Smooth muscle cell (in vitro differentiated cells): ENCODE data around the gene RGS13. TPM values are rescaled to one million over a fixed set of nuclear protein-coding genes. Genes with fewer than 3 reads are reported as not detected.
A peak's percentile ranks its signal among the peaks of the same experiment; 100 is the strongest.

Experiments used
- DNase-seq: peaks from one replicate; lab custom pipeline; 2025; ENCODE audit not compliant: unreplicated experiment; lab: John Stamatoyannopoulos, UW
- H2AFZ ChIP-seq: fragments of 200-600 bp; sonication (generic); 2 replicates; pipeline ENCODE4 v1.6.0; 2016; ENCODE audit warnings: antibody characterized with exemption, low read depth, mild to moderate bottlenecking
- H3F3A ChIP-seq: fragments of 200-600 bp; sonication (generic); 2 replicates; pipeline ENCODE4 v1.6.0; 2017; ENCODE audit warnings: antibody characterized with exemption, low read depth
- H3K27ac ChIP-seq: fragments of 200-600 bp; sonication (generic); 2 replicates; pipeline ENCODE4 v1.5.1; 2016; ENCODE audit warnings: low read depth, mild to moderate bottlenecking
- H3K27me3 ChIP-seq: fragments of 200-600 bp; sonication (generic); 2 replicates; pipeline ENCODE4 v1.6.1; 2016; ENCODE audit warnings: low read depth, mild to moderate bottlenecking
- H3K36me3 ChIP-seq: fragments of 200-600 bp; sonication (generic); 2 replicates; pipeline ENCODE4 v1.5.1; 2016; ENCODE audit warnings: low read depth
- H3K4me1 ChIP-seq: fragments of 200-600 bp; sonication (generic); 2 replicates; pipeline ENCODE4 v1.5.1; 2016; ENCODE audit warnings: low read depth
- H3K4me2 ChIP-seq: fragments of 200-600 bp; sonication (generic); 2 replicates; pipeline ENCODE4 v1.6.0; 2016; ENCODE audit warnings: mild to moderate bottlenecking
- H3K4me3 ChIP-seq: fragments of 200-600 bp; sonication (generic); 2 replicates; pipeline ENCODE4 v1.5.1; 2016; ENCODE audit warnings: mild to moderate bottlenecking
- H3K79me2 ChIP-seq: fragments of 200-600 bp; sonication (generic); 2 replicates; pipeline ENCODE4 v1.6.0; 2016; ENCODE audit warnings: low read depth, mild to moderate bottlenecking
- H3K9ac ChIP-seq: fragments of 200-600 bp; sonication (generic); 2 replicates; pipeline ENCODE4 v1.6.0; 2016; ENCODE audit warnings: low read depth
- H3K9me3 ChIP-seq: fragments of 200-600 bp; sonication (generic); replicated peaks from 2 replicates; pipeline ENCODE4 v1.5.1; 2016; ENCODE audit warnings: low read depth
- H4K20me1 ChIP-seq: fragments of 200-600 bp; sonication (generic); 2 replicates; pipeline ENCODE4 v1.6.0; 2016; ENCODE audit warnings: low read depth
- CTCF ChIP-seq: fragments of 200-600 bp; sonication (generic); IDR thresholded peaks from 2 replicates; pipeline ENCODE4 v1.5.1; 2017; ENCODE audit warnings: borderline replicate concordance, mild to moderate bottlenecking, antibody characterized with exemption; ENCODE audit not compliant: insufficient read depth, poor library complexity, severe bottlenecking
- WGBS: methylation state at CpG from one replicate; pipeline ENCODE4 v1.1.7; 2016; ENCODE audit warnings: low lambda C conversion rate; 5-methylcytosine and 5-hydroxymethylcytosine counted together
- polyA plus RNA-seq: library from polyadenylated mRNA; unstranded; fragments of >200 nt; fragmentation: Nextera tagmentation; extraction: Ambion mirVana; gene quantifications from 2 replicates; pipeline ENCODE4 v1.2.1, GENCODE V29; 2016
- total RNA-seq: library from RNA; depleted of rRNA; stranded (reverse); fragments of >200 nt; gene quantifications from 2 replicates; pipeline ENCODE4 v1.2.3, GENCODE V29; 2014

The RGS13 gene
- total and polyA plus RNA-seq, 2 experiments from 2014 or later, result 0.45 TPM; not detected in 1

GRCh38 chr1:192632188-192632587 lies 3.8 kb upstream of the RGS13 start:
- 8% methylated on average over 3 of the region's 3 CpGs for WGBS
- Histone ChIP-seq H3K9ac (no peak overlapping the region), H3K27ac (peak overlapping the region; percentile 80), H3K9me3 (no peaks in the 10 kb centered on the region), H3K27me3 (no peaks in the 10 kb centered on the region), H3K4me2 (peak overlapping the region; percentile 76), H3K79me2 (no peaks in the 10 kb centered on the region), H3K4me1 (peaks cover 35% of the 10 kb centered on the region), H3K36me3 (no peaks in the 10 kb centered on the region), H2AFZ (no peak overlapping the region), H3K4me3 (no peak overlapping the region), H4K20me1 (no peaks in the 10 kb centered on the region), H3F3A (peaks cover 21% of the 10 kb centered on the region)
- no peak for DNase-seq
- no peak for TF ChIP-seq CTCF

- H3K36me3 ChIP-seq, result no peaks in the 10 kb centered on the region
- WGBS, result 32% methylated on average over 6 of the region's 6 CpGs
- DNase-seq, result no peak
- no peaks in the 10 kb centered on the region for H3K9me3 ChIP-seq
- H3K4me1 ChIP-seq, result peaks cover 35% of the 10 kb centered on the region
- TF ChIP-seq CTCF, result no peak
- peak overlapping the region; percentile 79 for H2AFZ ChIP-seq
- H3F3A ChIP-seq, result peaks cover 21% of the 10 kb centered on the region
- H4K20me1 ChIP-seq, result no peaks in the 10 kb centered on the region
- no peaks in the 10 kb centered on the region for H3K27me3 ChIP-seq
- H3K9ac ChIP-seq, result peak overlapping the region; percentile 30
- peak overlapping the region; percentile 76 for H3K4me2 ChIP-seq
- no peaks in the 10 kb centered on the region for H3K79me2 ChIP-seq
- peak overlapping the region; percentile 80 for H3K27ac ChIP-seq
- peak overlapping the region; percentile 10 for H3K4me3 ChIP-seq
Measured at GRCh38 chr1:192632641-192633532, 3.1 kb upstream of the RGS13 start.

GRCh38 chr1:192633533-192634253 lies 2.3 kb upstream of the RGS13 start:
- no peaks in the 10 kb centered on the region for H3K9me3 ChIP-seq
- peaks cover 21% of the 10 kb centered on the region for H3F3A ChIP-seq
- no peaks in the 10 kb centered on the region for H3K79me2 ChIP-seq
- DNase-seq, result no peak
- H3K9ac ChIP-seq, result peak overlapping the region; percentile 30
- H3K36me3 ChIP-seq, result no peaks in the 10 kb centered on the region
- peaks cover 35% of the 10 kb centered on the region for H3K4me1 ChIP-seq
- H2AFZ ChIP-seq, result peak overlapping the region; percentile 79
- TF ChIP-seq CTCF, result no peak
- WGBS, result 85% methylated on average over 7 of the region's 7 CpGs
- no peaks in the 10 kb centered on the region for H4K20me1 ChIP-seq
- peak overlapping the region; percentile 10 for H3K4me3 ChIP-seq
- H3K27ac ChIP-seq, result peak overlapping the region; percentile 80
- peak overlapping the region; percentile 76 for H3K4me2 ChIP-seq
- no peaks in the 10 kb centered on the region for H3K27me3 ChIP-seq
